HG03520 (cell line): ENCODE results near the gene TP53BP1.
"Not testable (repeated sequence)": the region's sequence is repeated elsewhere in the genome, so short reads cannot be mapped to it uniquely, and the experiment has no call there.

Experiments used
- ATAC-seq: cut with Tn5 transposase; IDR thresholded peaks from one replicate; pipeline ENCODE4 v1.9.1; 2021; ENCODE audit warnings: mild to moderate bottlenecking, moderate library complexity; ENCODE audit not compliant: unreplicated experiment

Gene TP53BP1

DNA sequence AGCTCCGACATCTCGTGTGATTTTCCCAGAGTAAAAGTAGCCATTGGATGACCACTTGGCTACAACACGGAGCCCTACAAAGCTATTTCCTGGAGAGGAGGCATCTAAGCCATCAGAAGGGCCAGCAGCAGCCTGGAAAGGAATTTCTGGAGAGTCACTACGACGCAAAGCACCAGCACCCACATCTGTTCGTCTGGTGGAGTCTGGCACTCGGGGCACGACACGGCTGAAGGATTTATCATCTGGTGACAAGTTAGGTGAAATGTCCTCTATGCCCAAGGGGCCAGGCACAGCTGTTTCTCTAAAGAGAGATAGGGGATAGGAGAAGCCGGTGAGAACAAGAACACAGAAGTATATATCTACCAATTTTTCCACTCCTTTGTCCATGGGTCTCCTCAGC, 72.5 kb downstream of the TP53BP1 start:
- ATAC-seq: no peak

DNA sequence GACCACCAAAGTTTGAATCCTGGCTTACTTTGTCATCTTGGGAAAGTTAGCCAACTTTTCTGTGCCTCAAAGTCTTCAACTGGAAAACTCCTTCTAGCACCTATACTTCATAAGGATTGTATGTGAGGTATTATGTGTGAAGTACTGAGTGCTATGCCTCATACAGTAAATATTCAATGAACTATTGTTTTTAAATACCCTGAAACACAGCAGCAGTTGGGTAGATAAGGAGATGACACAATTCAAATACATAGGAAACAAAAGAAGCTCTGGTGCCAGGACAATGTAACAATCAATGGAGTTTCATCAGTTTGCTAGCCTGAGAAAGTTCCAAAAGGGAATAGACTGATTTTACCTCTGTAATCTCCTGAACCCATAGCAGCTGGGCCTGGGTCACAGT, 78.8 kb downstream of the TP53BP1 start:
- no peak for ATAC-seq

DNA sequence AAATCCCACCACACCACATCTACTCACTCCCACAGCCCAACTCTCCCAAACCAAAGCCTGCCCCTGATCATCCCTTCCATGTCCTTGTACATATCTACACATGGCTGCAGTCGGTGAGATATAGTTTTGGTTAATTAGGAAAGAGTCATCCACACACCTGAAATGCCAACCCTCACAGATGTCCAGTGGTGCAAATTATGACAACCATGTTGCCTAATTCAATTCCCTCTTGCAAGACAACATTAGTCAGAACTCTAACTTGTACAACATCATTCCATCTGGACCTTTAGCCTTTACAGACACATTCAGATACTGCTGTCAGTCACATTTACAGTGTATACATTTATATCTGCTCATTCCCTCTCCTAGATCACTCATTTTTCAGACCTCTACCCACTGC, 80.9 kb downstream of the TP53BP1 start:
- no peak for ATAC-seq

DNA sequence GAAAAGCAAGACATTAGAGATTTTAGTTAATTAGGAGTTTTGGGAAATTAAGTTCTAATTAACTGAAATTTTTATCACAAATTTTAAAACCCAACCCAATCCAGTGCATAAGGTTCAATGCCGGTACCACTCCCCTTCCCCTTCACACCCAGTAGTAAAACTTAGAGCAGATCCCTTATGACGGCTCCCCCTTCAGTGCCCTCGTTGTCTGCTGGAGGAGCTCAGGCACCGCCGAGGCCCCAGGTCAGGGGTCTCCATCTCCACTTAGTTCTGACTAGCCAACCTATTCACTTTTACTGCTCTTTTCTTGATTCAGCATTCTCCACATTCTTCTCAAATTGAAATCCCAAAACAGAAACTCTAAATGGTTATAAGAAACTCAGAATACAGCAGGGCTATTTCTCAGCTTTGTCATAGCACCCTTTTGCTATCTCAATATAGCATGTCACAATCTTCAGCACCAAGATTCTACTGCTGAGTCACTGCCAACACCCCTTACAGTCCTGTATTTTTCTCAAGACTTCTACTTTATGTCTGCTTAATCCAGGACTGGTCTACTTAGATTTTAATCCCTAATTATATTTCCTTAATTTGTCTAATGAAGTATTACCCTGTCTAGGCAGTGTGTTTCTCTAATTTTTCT, 82.3 kb downstream of the TP53BP1 start:
- ATAC-seq: no peak

DNA sequence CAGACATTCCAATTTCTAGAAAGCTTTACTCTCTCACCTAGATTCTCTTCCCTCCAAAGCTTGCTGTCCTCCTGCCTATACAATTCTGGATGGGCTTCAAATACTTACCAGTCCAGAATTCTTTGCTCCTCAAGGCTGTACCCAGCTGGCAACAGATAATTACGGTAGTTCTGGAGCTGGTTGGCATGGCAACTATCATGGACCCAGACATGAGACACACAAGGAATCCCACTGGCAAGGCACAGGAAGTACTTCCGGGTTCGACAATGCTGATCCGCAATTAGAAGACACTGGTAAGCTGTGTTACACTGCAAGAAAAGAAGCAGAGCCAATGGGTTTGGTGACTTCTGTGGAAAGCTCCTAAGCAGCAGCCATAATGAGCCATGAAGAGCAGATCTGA, 84.2 kb downstream of the TP53BP1 start:
- no peak for ATAC-seq

DNA sequence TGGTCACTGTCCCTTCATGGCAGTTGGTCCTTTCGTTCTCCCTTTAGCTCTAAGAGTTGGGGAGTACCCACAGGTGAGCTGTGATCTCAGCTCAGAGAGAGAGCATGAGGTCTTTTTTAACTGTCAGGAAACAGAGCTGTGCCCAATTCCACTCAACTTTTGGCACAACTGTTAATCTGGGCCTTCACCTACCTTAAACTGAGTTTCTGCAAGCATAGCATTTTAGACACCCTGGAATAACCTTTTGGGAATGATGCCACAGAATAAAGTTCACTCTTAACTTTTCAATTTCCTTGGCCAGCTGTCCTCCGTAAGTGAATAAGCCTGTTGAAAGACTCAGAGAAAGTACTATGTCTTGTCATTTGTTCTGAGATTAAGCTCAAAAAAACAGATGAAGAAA, 86.1 kb downstream of the TP53BP1 start:
- no peak for ATAC-seq

DNA sequence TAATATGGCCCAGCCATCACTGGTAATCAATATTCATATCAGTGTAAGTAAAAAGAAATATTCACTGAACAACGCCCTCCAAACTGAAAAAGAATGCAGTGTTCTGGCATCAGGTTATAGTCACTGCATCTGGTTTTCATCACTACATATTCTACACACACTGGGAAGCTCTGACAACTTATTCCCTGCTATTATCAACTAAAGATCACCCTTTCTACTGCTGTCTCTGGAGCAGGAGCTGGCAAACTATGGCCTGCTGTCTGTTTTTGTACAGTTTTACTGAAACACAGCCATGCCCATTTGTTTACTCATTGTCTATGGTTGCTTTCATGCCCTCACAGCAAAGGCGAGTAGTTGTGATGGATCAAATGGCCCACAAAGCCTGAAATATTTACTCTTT, 86.8 kb downstream of the TP53BP1 start:
- no peak for ATAC-seq

DNA sequence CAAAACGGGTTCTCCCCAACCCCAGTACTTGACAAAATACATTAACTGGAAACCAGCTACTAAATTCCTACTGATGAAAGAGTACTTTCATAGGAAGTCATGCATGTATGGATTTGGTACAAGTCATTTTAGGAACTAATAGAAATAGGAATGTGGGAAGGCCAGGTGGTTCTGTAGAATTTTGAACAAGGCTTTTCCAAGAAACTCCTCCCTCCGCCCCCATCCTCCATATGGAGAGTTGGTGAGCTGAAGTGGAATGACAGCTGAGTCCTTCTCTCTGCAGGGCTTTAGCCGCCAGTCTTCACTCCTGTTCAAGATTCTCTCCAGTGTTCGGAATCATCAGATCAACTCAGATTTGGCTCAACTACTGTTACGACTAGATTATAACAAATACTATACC, 88.8 kb downstream of the TP53BP1 start:
- no peak for ATAC-seq

DNA sequence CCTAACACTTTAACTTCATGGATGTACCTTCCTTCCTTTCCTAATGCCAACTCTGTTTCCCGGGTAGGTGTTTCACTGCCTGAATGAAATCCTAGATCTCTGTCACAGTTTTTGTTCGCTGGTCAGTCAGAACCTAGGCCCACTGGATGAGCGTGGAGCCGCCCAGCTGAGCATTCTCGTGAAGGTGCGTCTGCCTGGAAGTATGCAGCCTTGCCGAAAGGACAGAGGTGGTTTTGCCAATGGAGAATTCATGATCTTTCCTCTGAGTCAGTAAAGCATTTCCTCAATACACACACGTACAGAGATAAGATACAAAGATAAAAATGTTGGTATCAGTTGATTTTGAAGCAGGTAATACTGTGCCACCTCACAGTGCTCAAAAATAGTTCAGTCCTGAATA, 89.3 kb downstream of the TP53BP1 start:
- ATAC-seq: no peak

DNA sequence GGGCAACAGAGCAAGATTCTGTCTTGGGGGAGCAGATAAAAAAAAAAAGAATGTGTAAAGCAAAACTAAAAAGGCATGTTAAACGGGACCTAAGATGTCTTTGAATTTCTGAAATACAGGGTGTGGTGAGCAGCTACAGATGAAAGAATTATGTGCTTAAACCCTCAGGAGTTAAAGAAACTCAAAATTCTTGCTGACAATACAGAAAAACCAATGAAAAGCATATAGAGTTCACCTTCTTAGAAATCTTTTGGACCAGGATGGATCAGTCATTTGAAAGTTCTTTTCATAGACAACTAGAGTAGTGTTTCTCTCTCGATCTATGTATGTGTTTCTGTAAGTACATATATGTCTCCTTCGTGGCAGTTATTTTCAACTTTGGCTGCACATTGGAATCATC, 90.7 kb downstream of the TP53BP1 start:
- ATAC-seq: no peak

DNA sequence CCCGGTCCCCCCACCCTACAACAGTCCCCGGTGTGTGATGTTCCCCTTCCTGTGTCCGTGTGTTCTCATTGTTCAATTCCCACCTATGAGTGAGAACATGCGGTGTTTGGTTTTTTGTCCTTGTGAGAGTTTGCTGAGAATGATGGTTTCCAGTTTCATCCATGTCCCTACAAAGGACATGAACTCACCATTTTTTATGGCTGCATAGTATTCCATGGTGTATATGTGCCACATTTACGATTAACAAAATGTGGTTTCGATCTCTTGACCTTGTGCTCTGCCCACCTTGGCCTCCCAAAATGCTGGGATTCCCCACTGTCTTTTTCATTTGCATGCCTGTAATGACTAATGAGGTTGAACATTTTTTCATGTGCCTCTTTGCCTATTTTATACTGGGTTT, 99.4 kb downstream of the TP53BP1 start:
- not testable (repeated sequence) for ATAC-seq

DNA sequence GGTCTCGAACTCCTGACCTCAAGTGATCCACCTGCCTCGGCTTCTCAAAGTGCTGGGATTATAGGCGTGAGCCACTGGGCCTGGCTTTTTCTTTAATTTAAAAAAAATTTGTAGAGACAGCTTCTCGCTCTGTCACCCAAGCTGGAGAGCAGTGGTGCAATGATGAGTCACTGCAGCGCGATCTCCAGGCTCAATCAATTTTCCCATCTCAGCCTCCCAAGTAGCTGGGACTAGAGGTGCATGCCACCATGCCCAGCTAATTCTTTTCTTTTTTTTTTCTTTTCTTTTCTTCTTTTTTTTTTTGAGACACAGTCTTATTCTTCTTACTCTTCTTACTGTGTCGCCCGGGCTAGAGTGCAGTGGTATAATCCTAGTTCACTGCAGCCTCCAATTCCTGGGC, 102.2 kb downstream of the TP53BP1 start:
- ATAC-seq: no peak

DNA sequence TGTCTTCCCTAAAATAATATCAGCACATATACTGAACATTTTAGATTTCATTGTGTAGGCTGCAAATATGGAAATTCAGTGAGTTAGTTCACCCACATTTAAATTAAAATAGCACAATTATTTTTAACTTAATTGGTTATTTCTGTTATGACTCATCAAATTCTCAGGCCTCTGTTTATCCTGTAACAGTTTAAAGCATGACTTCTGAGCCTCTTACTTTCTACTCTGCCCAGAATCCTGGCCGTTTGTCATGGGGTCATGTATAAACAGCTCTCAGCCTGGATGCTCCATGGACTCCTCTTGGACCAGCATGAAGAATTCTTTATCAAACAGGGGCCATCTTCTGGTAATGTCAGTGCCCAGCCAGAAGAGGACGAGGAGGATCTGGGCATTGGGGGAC, 109.9 kb downstream of the TP53BP1 start:
- ATAC-seq: no peak

DNA sequence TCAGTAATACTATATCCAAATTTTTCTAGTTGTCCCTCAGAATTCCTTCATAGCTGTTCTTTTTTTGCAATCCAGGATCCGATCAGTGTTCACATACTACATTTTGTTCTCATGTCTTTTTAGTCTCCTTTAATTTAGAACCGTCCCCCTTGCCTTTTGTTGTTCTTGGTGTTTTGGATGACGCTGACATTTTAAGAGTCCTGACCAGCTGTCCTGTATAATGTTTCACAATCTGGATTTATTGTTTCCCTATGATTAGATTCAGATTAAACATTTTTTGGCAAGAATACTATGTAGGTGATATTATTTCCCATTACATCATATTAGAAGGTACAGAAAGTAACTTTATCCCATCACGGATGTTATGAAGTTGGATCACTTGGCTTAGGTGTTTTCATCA, 110.6 kb downstream of the TP53BP1 start:
- no peak for ATAC-seq

DNA sequence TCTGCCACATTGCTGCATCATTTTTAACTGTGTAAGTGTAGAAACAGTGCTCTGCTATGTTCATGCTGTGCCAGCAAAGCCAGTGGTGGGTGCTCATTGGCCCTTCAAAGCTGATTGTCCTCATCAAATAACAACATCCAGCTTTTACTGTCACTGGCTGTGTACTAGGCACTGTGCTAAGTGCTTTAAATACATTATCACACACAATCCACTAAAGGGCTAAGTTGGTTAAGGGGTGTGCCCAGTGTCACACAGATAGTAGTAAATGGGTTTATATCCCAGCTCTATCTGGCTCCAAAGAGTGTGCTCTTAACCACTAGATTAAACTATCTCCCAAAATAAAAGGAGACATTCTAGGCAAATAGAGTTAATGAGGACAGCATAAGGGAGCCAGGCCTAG, 114.4 kb downstream of the TP53BP1 start:
- no peak for ATAC-seq

DNA sequence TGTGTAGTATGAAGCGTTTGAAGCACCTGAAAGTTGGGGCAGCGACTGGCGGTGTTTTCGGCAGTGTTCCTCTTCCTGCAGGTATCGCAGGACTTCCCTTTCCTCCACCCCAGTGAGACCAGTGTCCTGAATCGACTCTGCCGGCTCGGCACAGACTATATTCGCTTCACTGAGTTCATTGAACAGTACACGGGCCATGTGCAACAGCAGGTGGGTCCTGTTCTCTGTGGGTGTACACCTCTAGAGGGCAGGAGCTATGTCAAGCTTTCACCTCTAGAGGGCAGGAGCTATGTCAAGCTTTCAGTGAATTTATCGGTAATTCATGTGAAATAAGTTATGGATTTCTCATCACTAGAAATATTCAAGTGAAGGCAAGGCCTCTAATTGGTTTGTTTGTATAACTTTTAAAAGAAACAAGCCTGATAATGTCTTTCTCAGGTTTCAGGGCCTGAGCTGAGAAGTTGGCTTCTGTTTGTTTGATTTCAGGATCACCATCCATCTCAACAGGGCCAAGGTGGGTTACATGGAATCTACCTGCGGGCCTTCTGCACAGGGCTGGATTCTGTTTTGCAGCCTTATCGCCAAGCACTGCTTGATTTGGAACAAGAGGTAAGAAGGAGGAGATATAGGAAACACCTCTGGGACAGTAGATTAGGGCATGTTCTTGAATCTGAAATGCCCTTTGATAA, 116.8 kb downstream of the TP53BP1 start:
- no peak for ATAC-seq

DNA sequence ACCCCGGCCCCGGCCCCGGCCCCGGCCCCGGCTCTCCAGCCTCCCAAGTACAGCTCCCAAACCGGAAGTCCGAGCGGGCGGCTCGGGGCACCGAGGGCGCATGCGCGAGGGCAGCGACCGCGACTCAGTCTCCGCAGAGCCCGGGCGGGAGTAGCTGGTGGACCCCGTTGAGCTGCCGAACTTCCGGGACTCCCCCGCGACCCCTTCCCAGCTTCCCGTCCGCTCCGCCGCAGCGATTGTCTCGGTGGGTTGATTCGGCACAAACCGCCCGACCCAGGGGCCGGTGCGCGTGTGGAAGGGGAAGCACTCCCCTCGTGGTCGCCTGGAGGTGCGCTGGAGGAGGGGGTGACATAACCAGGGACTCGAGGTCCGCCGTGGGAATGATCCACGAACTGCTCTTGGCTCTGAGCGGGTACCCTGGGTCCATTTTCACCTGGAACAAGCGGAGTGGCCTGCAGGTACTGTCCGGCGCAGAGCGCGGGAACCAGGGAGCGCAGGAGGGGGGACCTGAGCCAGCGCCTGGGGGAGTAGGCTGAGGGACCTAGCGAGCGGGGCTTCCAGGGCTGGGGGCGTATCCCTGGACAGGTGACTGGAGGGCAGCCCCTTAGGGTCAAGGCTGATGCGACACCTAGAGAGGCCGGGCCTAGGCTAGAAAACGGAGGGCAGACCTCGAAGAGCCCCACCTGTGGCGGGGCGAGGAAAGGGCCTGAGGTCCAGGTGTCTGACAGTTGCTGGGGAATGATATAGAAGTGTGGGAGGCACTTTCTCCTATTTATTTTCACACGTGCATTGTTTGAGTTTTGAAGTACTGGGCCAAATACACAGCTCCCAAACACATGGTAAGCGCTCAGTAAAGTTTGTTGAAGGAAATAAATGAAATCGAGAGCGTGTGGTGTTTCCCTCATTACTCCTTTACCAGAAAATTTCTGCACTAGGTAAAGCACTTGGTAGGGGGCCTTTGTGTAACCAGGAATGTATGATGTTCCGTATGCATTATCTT, 121.7 kb downstream of the TP53BP1 start, which contains the start of the genes TUBGCP4 and ZSCAN29:
Gene TUBGCP4 (plus strand): TSS at position 127 of the 1,000 bp plus-strand sequence. CDS start 254 bp downstream, at position 381.
Gene ZSCAN29 (minus strand): TSS at position 69 of the 1,000 bp plus-strand sequence. CDS start 1,130 bp downstream, outside the sequence.
- peak; percentile 64 for ATAC-seq

DNA sequence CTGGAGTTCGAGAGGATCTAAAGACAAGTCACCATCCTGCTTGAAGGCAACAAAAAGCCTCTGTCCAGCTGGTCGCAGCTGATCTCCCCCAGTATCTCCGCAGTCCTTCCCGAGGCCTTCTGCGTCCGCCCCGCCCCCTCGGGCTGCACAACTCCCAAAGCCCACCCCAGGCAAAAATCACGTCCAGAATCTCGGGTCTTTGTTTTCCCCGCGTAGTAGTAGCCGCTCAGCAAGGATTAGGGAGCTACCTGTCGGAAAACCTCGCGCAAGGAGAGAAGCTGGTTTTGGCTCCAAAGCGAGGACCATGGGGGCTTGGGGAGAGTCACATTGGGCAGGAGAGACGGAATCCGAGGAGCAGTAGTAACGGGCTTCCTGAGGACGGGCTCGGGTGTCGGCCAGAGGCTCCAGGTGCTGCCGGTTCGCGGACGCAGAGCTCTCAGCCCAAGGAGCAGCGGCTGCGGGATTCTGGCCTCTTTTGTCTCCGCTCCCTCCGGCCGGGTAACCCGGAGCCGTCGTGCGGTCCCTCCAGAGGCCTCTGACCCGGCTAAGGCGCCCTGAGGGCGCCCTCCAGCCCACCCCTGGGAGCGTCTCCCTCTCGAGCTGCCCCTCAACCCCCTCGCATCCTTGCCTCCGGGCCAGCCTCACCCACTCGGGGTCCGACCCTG, 122.5 kb downstream of the TP53BP1 start:
- no peak for ATAC-seq

DNA sequence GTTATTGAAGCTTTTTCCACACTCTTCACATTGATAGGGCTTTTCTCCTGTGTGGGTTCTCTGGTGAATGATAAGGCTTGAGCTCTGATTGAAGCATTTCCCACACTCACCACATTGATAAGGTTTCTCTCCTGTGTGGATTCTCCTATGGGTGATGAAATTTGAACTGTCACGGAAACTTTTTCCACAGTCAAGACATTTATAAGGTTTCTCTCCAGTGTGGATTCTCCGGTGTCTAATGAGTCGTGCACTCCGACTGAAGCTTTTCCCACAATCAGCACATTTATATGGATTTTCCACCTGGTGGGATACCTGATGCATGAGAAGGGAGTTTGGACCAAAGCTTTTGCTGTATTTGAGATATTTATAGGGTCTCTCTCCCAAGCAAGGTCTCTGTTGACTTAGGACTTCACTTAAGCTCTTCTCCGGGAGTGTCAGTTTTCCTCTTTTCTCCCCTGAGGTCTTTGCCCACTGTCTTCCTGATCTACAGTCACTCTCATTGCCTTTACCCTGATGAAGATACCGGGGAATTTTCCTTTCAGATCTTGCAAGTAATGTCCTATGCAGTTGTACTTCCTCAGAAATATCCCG, 131.5 kb downstream of the TP53BP1 start:
- no peak for ATAC-seq

DNA sequence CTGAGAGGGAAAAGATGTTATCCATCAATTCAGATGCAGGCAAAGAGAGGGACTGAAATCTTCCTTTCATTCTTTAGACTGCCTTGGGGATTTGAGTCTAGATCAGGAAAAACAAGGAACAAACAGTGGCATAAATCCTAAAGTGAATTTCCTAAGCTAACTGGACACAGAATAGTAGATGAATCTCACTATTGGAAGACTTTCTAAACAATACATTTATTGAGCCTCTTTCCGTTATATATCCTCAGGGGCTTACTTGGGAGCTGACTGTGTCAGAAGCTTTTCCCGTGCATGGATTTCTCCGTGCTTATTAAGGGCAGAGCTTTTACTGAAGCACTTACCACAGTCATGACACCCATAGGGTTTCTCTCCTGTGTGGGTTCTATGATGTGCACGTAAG, 132.1 kb downstream of the TP53BP1 start:
- no peak for ATAC-seq
